GM12878 (cell line): Measurements from ENCODE around the gene TSNAX. TPM values are rescaled to one million over a fixed set of nuclear protein-coding genes. Genes with fewer than 3 reads are reported as not detected.

ENCODE experiments used
- ATAC-seq: fragments of 200-7000 bp; cut with Tn5 transposase; 3 replicates; pipeline ENCODE4 v1.9.1; 2020; ENCODE audit warnings: mild to moderate bottlenecking, moderate library complexity
- BruUV-seq: library from RNA; stranded (reverse); fragments of 400-500 nt; replicated peaks from 2 replicates; lab custom pipeline; 2021; lab: Mats Ljungman, UMichigan
- CTCF ChIA-PET: fragments of 300-600 bp; sonication (Branson Sonifier 250); formaldehyde crosslinking; extraction: SDS; loops from one replicate; lab custom pipeline; 2021; ENCODE audit warnings: inconsistent platforms; lab: Yijun Ruan, JAX
- POLR2A ChIA-PET: fragments of 350-600 bp; formaldehyde crosslinking; extraction: SDS; loops from one replicate; lab custom pipeline; 2021; ENCODE audit warnings: inconsistent platforms; lab: Charles Lee
- RAD21 ChIA-PET: fragments of 300-600 bp; sonication (Branson Sonifier 250); formaldehyde crosslinking; loops from one replicate; lab custom pipeline; 2023; ENCODE audit warnings: antibody characterized with exemption; ENCODE audit not compliant: unreplicated experiment; lab: Charles Lee
- SMC1A ChIA-PET: fragments of 300-600 bp; sonication (Branson Sonifier 250); formaldehyde crosslinking; loops from one replicate; lab custom pipeline; 2023; ENCODE audit not compliant: unreplicated experiment, uncharacterized antibody; lab: Charles Lee
- DNase-seq: peaks from one replicate; pipeline ENCODE4 v3.0.0-alpha.2; 2011; ENCODE audit warnings: low read depth, low spot score
- FAIRE-seq: peaks from 3 replicates; lab custom pipeline; 2011; peaks lifted over from hg19 to GRCh38; lab: Jason Lieb, UNC
- H2AFZ ChIP-seq: 2 replicates; pipeline ENCODE4 v1.6.0; 2011; ENCODE audit warnings: low read depth, low read length, control low read depth; ENCODE audit not compliant: control insufficient read depth
- H3K27ac ChIP-seq: 2 replicates; pipeline ENCODE4 v1.5.1; 2011; ENCODE audit warnings: control low read depth; ENCODE audit not compliant: control insufficient read depth, insufficient read depth
- H3K27me3 ChIP-seq, 2 experiments: replicated peaks in 1 of 2; 2 replicates each; pipeline versions ENCODE4 v1.6.0 to v1.6.1; 2011; ENCODE audit warnings: low read length in 1 of 2; ENCODE audit not compliant: control insufficient read depth in 2 of 2, insufficient read depth in 2 of 2
- H3K36me3 ChIP-seq, 2 experiments: 2 replicates each; pipeline ENCODE4 v1.5.1; 2011; ENCODE audit warnings: low read length in 1 of 2; ENCODE audit not compliant: control insufficient read depth in 2 of 2, insufficient read depth in 2 of 2
- H3K4me1 ChIP-seq: 2 replicates; pipeline ENCODE4 v1.6.1; 2011; ENCODE audit warnings: mild to moderate bottlenecking, low read length, moderate library complexity, mixed read lengths; ENCODE audit not compliant: control insufficient read depth, insufficient read depth
- H3K4me2 ChIP-seq: 2 replicates; pipeline ENCODE4 v1.6.0; 2011; ENCODE audit warnings: control low read depth; ENCODE audit not compliant: control insufficient read depth, insufficient read depth
- H3K4me3 ChIP-seq: fragments of 200-600 bp; sonication (generic); 2 replicates; pipeline ENCODE4 v1.5.1; 2016
- H3K79me2 ChIP-seq: 2 replicates; pipeline ENCODE4 v1.6.0; 2011; ENCODE audit warnings: low read length; ENCODE audit not compliant: control insufficient read depth, insufficient read depth
- H3K9ac ChIP-seq: 2 replicates; pipeline ENCODE4 v1.8.0; 2011; ENCODE audit warnings: low read length, control low read depth, mixed read lengths; ENCODE audit not compliant: control insufficient read depth, insufficient read depth
- H3K9me3 ChIP-seq: replicated peaks from 3 replicates; pipeline ENCODE4 v1.5.1; 2011; ENCODE audit warnings: mild to moderate bottlenecking, low read length; ENCODE audit not compliant: control insufficient read depth, insufficient read depth
- H4K20me1 ChIP-seq: 2 replicates; pipeline ENCODE4 v1.6.0; 2011; ENCODE audit not compliant: control insufficient read depth, insufficient read depth
- BHLHE40 ChIP-seq, 2 experiments: fragments of 450-650 bp in 1 of 2; IDR thresholded peaks; 2 replicates each; pipeline ENCODE4 v1.6.1; 2011 to 2017; ENCODE audit warnings: low read depth in 2 of 2, borderline replicate concordance in 1 of 2, improper control_type of control experiment in 1 of 2, low read length in 1 of 2, mild to moderate bottlenecking in 1 of 2
- EED ChIP-seq: sonication (generic); IDR thresholded peaks from 2 replicates; pipeline ENCODE4 v1.6.1; 2016; ENCODE audit warnings: antibody characterized with exemption, low read depth
- SMC3 ChIP-seq: IDR thresholded peaks from 2 replicates; pipeline ENCODE4 v1.6.1; 2011; ENCODE audit warnings: low read length, improper control_type of control experiment, borderline replicate concordance
- TBL1XR1 ChIP-seq: IDR thresholded peaks from 2 replicates; pipeline ENCODE4 v1.6.1; 2012; ENCODE audit warnings: low read depth, low read length, improper control_type of control experiment
- ZNF384 ChIP-seq: IDR thresholded peaks from 2 replicates; pipeline ENCODE4 v1.6.1; 2012; ENCODE audit warnings: low read depth, mild to moderate bottlenecking, low read length, improper control_type of control experiment, borderline replicate concordance
- WGBS: methylation state at CpG from one replicate; pipeline ENCODE4 v1.1.6; 2016; ENCODE audit warnings: low lambda C conversion rate; ENCODE audit not compliant: insufficient replicate concordance, insufficient coverage; ENCODE audit errors: missing lambda C conversion rate; 5-methylcytosine and 5-hydroxymethylcytosine counted together
- in situ Hi-C: fragments of 300-500 bp; cut with MboI; formaldehyde crosslinking; loops from 9 replicates; pipeline ENCODE4 v1.14.3; 2018; ENCODE audit warnings: mixed read lengths
- intact Hi-C: fragments of 100-400 bp; cut with micrococcal nuclease; formaldehyde crosslinking; loops from one replicate; pipeline ENCODE4 v1.14.2; 2022; ENCODE audit not compliant: unreplicated experiment
- polyA plus RNA-seq, 11 experiments: library from polyadenylated mRNA; depleted of rRNA in 4 of 11; unstranded in 6 of 11; stranded (reverse) in 5 of 11; fragments of >200 nt; fragmentation: Nextera tagmentation in 4 of 11; fragmentation: Illumina TruSeq in 1 of 11; extraction: Ambion mirVana in 4 of 11; extraction: Trizol in 1 of 11; gene quantifications; 1 replicate in 1 of 11; 2 replicates in 10 of 11; pipeline versions ENCODE4 v1.2.1 to v1.2.3, GENCODE V29; 2011 to 2016; ENCODE audit warnings: inconsistent platforms in 2 of 11, missing spikeins in 2 of 11, low read depth in 1 of 11
- total RNA-seq, 4 experiments: library from RNA; depleted of rRNA in 3 of 4; stranded (reverse); fragments of >200 nt in 3 of 4; fragmentation: Illumina TruSeq in 1 of 4; extraction: Trizol in 1 of 4; gene quantifications; 2 replicates each; pipeline versions ENCODE4 v1.2.1 to v1.2.3, GENCODE V29; 2013 to 2021

TSNAX gene
- total and polyA plus RNA-seq, 10 of the 15 experiments (the other 5 are each of a cell fraction or from before 2014, with no cell fraction given): 24.8 to 49.7 (median 35.6) TPM

- no peaks in the 10 kb centered on the region for H3K4me1 ChIP-seq
- WGBS: 79% methylated on average over 3 of the region's 3 CpGs
- peaks cover 0 to 8% of the 10 kb centered on the region in 2 experiments; a peak in 2 of 4 replicates for H3K36me3 ChIP-seq
- TF ChIP-seq BHLHE40 (IDR thresholded peaks at IDR 0.05; ENCODE audit: borderline replicate concordance in 1 of 2, low read depth in 2 of 2, low read length in 1 of 2) (no peak), EED (no peak), SMC3 (no peak), ZNF384 (no peak), TBL1XR1 (no peak)
- intact Hi-C loops: no loop called here
- ChIA-PET SMC1A (interaction anchor here (0.9 to 1.4 kb wide), 6 partner anchors 12 to 183 kb away, joined by 3 to 4 read pairs (median 3); no protein-coding TSS in a partner anchor), POLR2A (interaction anchor here (1.6 kb wide), 1 partner anchor 220 kb away, joined by 4 read pairs; the partner anchor contains the start of genes EXOC8 and SPRTN), RAD21 (interaction anchor here (0.8 to 1.0 kb wide), 2 partner anchors 12 to 139 kb away, joined by 3 read pairs; no protein-coding TSS in a partner anchor), CTCF (interaction anchor here (0.6 to 2.4 kb wide), 7 partner anchors 12 to 465 kb away, joined by 3 to 6 read pairs (median 3); no protein-coding TSS in a partner anchor)
- BruUV-seq: no TSS peak
- H3K79me2 ChIP-seq: no peaks in the 10 kb centered on the region
- H3K27ac ChIP-seq: no peak overlapping the region
- no peak overlapping the region for H2AFZ ChIP-seq
- H3K4me2 ChIP-seq: no peak overlapping the region
- FAIRE-seq (no peak), DNase-seq (no peak), ATAC-seq (peak; percentile 48)
- H3K4me3 ChIP-seq: no peak overlapping the region
- in situ Hi-C loops: no loop called here
- H3K9ac ChIP-seq: no peak overlapping the region
- H4K20me1 ChIP-seq: no peaks in the 10 kb centered on the region
- H3K9me3 ChIP-seq: no peaks in the 10 kb centered on the region
- H3K27me3 ChIP-seq: no peaks in the 10 kb centered on the region
Measured at GRCh38 chr1:231557898-231558707, 29.6 kb downstream of the TSNAX start.
